ENCODE results near the gene ETV5.

GRCh38 chr3:185998136-185998535, 110.8 kb downstream of the ETV5 start:
- TF ChIP-seq POLR2AphosphoS5 (IDR thresholded peaks at IDR 0.05) (no peak), CTCF (IDR thresholded peaks at IDR 0.05) (no peak), POLR2A (IDR thresholded peaks at IDR 0.05) (no peak)
